Heart left ventricle (tissue), 16 donors: Measurements from ENCODE around the gene PKN3. TPM values are rescaled to one million over a fixed set of nuclear protein-coding genes. Genes with fewer than 3 reads are reported as not detected.
A peak's percentile ranks its signal among the peaks of the same experiment; 100 is the strongest.

Source experiments
- ATAC-seq, 4 donors: fragments of 200-7000 bp; cut with Tn5 transposase; one replicate each; pipeline ENCODE4 v1.9.1; 2020 to 2022; ENCODE audit warnings: moderate library complexity in 4 of 4, mild to moderate bottlenecking in 3 of 4, moderate number of reproducible peaks in 1 of 4
- DNase-seq, 5 donors: peaks; one replicate each; pipeline ENCODE4 v3.0.0-alpha.2; 2020
- H3K27ac ChIP-seq, 12 donors: fragments of 200-600 bp; sonication (generic) in 4 of 12; one replicate each; pipeline versions ENCODE4 v1.5.0 to v1.8.0; 2016 to 2022; ENCODE audit warnings: mild to moderate bottlenecking in 2 of 12
- H3K27me3 ChIP-seq, 9 donors: fragments of 200-600 bp; sonication (generic) in 2 of 9; one replicate each; pipeline versions ENCODE4 v1.5.1 to v1.8.0; 2016 to 2022; ENCODE audit warnings: mild to moderate bottlenecking in 3 of 9
- H3K36me3 ChIP-seq, 9 donors: fragments of 200-600 bp; sonication (generic) in 2 of 9; one replicate each; pipeline versions ENCODE4 v1.5.0 to v1.8.0; 2018 to 2022; ENCODE audit warnings: mild to moderate bottlenecking in 2 of 9
- H3K4me1 ChIP-seq, 12 donors: fragments of 200-600 bp; sonication (generic) in 4 of 12; one replicate each; pipeline versions ENCODE4 v1.5.0 to v1.8.0; 2016 to 2022; ENCODE audit warnings: mild to moderate bottlenecking in 3 of 12
- H3K4me3 ChIP-seq, 12 donors: fragments of 200-600 bp; sonication (generic) in 4 of 12; one replicate each; pipeline versions ENCODE4 v1.5.0 to v1.8.0; 2017 to 2022; ENCODE audit warnings: mild to moderate bottlenecking in 9 of 12, moderate library complexity in 4 of 12
- H3K9me3 ChIP-seq, 12 donors: fragments of 200-600 bp; sonication (generic) in 4 of 12; one replicate each; pipeline versions ENCODE4 v1.5.0 to v1.8.0; 2016 to 2022; ENCODE audit warnings: mild to moderate bottlenecking in 1 of 12
- POLR2A ChIP-seq, 2 donors: fragments of 450-650 bp; IDR thresholded peaks; one replicate each; pipeline ENCODE4 v1.6.1; 2017; ENCODE audit warnings: antibody characterized with exemption in 2 of 2, mild to moderate bottlenecking in 2 of 2, moderate library complexity in 2 of 2
- WGBS, 4 donors: extraction: QIAGEN DNeasy Blood & Tissue Kit in 2 of 4; methylation state at CpG; one replicate each; pipeline versions ENCODE4 v1.1.5 to v1.1.7; 2013 to 2018; 5-methylcytosine and 5-hydroxymethylcytosine counted together
- intact Hi-C, 10 donors: fragments of 100-400 bp; cut with DNase I; formaldehyde crosslinking; loops; one replicate each; pipeline versions ENCODE4 v1.11.1 to v1.14.2; 2022
- polyA plus RNA-seq, 2 donors: library from polyadenylated mRNA; stranded (reverse); fragments of 200-250 nt; gene quantifications; one replicate each; pipeline ENCODE4 v1.2.3, GENCODE V29; 2013
- total RNA-seq, 9 donors: library from RNA; depleted of rRNA in 2 of 9; stranded (reverse); fragments of >200 nt in 2 of 9; fragmentation: NEBNext Ultra II Directional in 3 of 9; extraction: Animal tissue kit (Norgen Biotek cat#: 25700) in 3 of 9; gene quantifications; one replicate each; pipeline versions ENCODE4 v1.1.0 to v1.2.4, GENCODE V29; 2016 to 2023
- TF ChIP-seq, protein P1 (sequence below), 12 donors: fragments of 200-600 bp; sonication (generic) in 4 of 12; IDR thresholded peaks; one replicate each; pipeline versions ENCODE4 v1.5.0 to v1.8.0; 2018 to 2022; ENCODE audit warnings: antibody characterized with exemption in 12 of 12, mild to moderate bottlenecking in 5 of 12
- donor health status: ischemic (EF 13 %, LVEDD 7.1; RV severe dilation, severe dysfunction).
- donor health status: healthy with polysubstance abuse.
- donor health status: DM: no; HTN: yes; CAD: no.
- donor health status: DM: no; HTN: no; CAD: no.
- donor health status: ischemic (EF 25% LVEDD 6.9; RV normal size, moderate dysfunction).
- donor health status: ischemic (EF 25% LVEDD 5.7; RV mildly dilated, moderate dysfunction).
- donor health status: healthy.
- donor health status: DM: yes; HTN: yes; CAD: no.
- donor health status: ischemic (EF 35%, LVEDD 5.7; RV mildly dilated, moderate dysfunction).
- donor health status: nonischemic (EF 11% LVEDD 7.7; RV severe dilation, severe dysfunction).
- donor health status: DM: yes; HTN: yes; CAD: no.
- donor health status: PGD.
- donor health status: ischemic (EF 29% LVEDD 5.4; RV normal size, mild dysfunction).
- donor health status: nonischemic (EF 23%, LVEDD 6.1; RV moderate dilation, normal function).

PKN3 gene
- total and polyA plus RNA-seq, 11 donors, result 3.7 to 16.1 (median 6.0) TPM

DNA sequence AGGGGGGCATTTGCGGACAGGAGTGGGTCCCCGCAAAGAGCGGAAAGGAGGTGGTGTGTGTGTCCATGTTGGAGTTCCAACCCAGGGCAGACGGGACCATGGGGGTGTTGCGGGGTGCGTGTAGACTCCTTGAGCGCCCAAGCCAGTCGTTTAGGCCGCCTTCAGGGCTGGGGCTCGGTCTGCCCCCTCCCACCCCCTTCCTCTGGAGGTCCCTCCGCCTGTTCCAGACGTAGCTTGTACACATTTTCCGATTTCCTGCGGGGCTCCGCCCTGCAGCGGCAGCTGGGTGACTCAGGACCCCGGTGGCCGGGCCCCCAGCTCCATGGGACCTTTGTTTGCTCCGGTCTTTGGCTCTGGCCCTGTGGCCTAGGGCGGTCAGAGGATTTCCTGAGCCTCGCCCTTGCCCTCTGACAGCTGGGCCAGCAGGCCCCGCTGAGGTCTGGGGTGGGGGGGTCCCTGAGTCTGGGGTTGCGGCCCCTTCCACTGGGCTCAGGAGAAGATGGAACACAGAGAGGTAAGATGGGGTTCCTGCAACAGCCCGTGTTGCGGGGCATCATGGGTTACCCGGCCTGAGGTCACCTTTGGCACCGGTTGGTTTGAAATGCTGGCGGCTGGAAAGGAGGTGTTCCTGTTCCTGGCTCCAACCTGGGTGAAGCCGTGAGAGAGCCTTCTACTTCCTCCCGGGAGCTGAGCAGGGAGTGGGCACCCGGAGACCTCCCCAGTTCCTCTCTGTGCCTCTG, 1.5 kb downstream of the PKN3 start:
- WGBS, 4 donors, result 60 to 68% (median 67%) methylated on average over 27 to 31 of the region's 31 CpGs
- no peaks in the 10 kb centered on the region for H3K27me3 ChIP-seq
- ATAC-seq (peak; percentile 51 to 90 (median 66)), DNase-seq (peak; percentile 73 to 83 (median 80))
- TF ChIP-seq, protein P1, sequence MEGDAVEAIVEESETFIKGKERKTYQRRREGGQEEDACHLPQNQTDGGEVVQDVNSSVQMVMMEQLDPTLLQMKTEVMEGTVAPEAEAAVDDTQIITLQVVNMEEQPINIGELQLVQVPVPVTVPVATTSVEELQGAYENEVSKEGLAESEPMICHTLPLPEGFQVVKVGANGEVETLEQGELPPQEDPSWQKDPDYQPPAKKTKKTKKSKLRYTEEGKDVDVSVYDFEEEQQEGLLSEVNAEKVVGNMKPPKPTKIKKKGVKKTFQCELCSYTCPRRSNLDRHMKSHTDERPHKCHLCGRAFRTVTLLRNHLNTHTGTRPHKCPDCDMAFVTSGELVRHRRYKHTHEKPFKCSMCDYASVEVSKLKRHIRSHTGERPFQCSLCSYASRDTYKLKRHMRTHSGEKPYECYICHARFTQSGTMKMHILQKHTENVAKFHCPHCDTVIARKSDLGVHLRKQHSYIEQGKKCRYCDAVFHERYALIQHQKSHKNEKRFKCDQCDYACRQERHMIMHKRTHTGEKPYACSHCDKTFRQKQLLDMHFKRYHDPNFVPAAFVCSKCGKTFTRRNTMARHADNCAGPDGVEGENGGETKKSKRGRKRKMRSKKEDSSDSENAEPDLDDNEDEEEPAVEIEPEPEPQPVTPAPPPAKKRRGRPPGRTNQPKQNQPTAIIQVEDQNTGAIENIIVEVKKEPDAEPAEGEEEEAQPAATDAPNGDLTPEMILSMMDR (IDR thresholded peaks at IDR 0.05), result no peak
- peak in 1 of 2 donors; percentile 38 for TF ChIP-seq POLR2A (IDR thresholded peaks at IDR 0.05)
- H3K4me1 ChIP-seq, result peaks cover 0 to 28% (median 6%) of the 10 kb centered on the region in 12 donors
- peak overlapping the region; percentile 80 to 96 (median 91) for H3K27ac ChIP-seq
- intact Hi-C loops, result loop anchor here in 3 of 10 donors (2.0 to 5.0 kb wide), 4 partner anchors 19 to 84 kb away; partner anchors contain the start of genes TBC1D13 (in 1 of the 3), ZDHHC12 (in 1 of the 3) and ZER1 (in 1 of the 3)
- peak overlapping the region in 11 of 12 donors; percentile 61 to 97 (median 78) for H3K4me3 ChIP-seq
- no peaks in the 10 kb centered on the region for H3K9me3 ChIP-seq
- peaks cover 0 to 7% (median 0%) of the 10 kb centered on the region in 9 donors for H3K36me3 ChIP-seq

DNA sequence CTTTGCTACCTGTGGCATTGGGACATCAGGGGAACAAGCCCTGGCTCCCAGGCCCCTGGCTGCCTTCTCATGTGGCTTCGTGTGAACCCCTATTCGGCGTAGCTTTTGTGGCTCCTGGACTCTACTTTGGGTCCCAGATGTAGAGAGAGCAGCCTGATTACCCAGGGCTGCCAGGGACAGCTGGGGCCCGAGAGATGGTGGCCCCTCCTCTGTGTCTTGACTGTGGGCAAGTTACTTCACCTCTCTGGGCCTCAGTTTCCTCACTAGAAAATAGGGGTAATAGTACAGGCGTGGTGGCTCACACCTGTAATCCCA, 2.0 kb downstream of the PKN3 start:
- intact Hi-C loops, result loop anchor here in 3 of 10 donors (2.0 to 5.0 kb wide), 4 partner anchors 18 to 83 kb away; partner anchors contain the start of genes TBC1D13 (in 1 of the 3), ZDHHC12 (in 1 of the 3) and ZER1 (in 1 of the 3)
- ATAC-seq (no peak), DNase-seq (no peak)
- 71 to 100% (median 81%) methylated on average over 1 to 5 of the region's 5 CpGs for WGBS, 4 donors
- Histone ChIP-seq H3K27ac (peak overlapping the region; percentile 76 to 96 (median 91)), H3K27me3 (no peaks in the 10 kb centered on the region), H3K4me1 (peaks cover 0 to 28% (median 6%) of the 10 kb centered on the region in 12 donors), H3K4me3 (peak overlapping the region in 9 of 12 donors; percentile 61 to 97 (median 78)), H3K36me3 (peaks cover 0 to 7% (median 0%) of the 10 kb centered on the region in 9 donors), H3K9me3 (no peaks in the 10 kb centered on the region)
- TF ChIP-seq, protein P1 (IDR thresholded peaks at IDR 0.05), result no peak
- no peak for TF ChIP-seq POLR2A (IDR thresholded peaks at IDR 0.05)

DNA sequence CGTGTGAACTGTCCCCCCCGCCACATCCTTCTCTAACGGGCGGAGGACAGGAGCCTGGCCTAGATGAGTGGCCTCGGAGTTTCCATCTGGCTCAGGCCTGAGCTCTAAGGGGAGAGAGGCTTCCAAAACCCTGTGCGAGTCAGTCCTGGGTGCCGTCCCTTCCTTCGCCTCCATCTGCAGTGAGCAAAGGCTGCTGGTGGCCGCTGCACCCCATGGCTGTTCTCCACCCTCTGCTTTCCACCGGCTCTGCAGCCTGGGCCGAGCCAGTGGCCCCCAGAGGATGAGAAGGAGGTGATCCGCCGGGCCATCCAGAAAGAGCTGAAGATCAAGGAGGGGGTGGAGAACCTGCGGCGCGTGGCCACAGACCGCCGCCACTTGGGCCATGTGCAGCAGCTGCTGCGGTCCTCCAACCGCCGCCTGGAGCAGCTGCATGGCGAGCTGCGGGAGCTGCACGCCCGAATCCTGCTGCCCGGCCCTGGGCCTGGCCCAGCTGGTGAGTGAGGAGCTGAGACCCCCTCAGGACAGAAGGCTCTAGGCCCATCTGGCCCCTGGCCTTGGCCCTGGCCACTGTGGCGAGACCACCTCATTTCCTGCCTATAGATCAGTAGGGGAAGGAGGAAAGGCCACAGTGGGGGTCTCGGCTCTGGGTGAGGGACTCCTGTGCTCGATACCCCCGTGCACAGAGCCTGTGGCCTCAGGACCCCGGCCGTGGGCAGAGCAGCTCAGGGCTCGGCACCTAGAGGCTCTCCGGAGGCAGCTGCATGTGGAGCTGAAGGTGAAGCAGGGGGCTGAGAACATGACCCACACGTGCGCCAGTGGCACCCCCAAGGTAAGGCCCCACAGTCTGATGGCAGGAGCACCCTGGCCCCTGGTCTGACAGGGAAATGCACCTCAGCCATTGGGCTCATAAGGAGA, 3.0 kb downstream of the PKN3 start:
- DNase-seq (peak in 2 of 5 donors; percentile 19 to 36), ATAC-seq (no peak)
- intact Hi-C loops, result loop anchor here in 2 of 10 donors (2.0 kb wide), 2 partner anchors 17 to 19 kb away; partner anchors contain the start of gene ZDHHC12 (in 1 of the 2)
- H3K27ac ChIP-seq, result peak overlapping the region in 10 of 12 donors; percentile 8 to 96 (median 93)
- H3K27me3 ChIP-seq, result no peaks in the 10 kb centered on the region
- H3K36me3 ChIP-seq, result peaks cover 0 to 7% (median 0%) of the 10 kb centered on the region in 9 donors
- WGBS, 4 donors, result 86 to 90% (median 88%) methylated on average over 27 to 36 of the region's 36 CpGs
- H3K4me1 ChIP-seq, result peaks cover 0 to 28% (median 6%) of the 10 kb centered on the region in 12 donors
- no peak overlapping the region for H3K4me3 ChIP-seq
- no peak for TF ChIP-seq POLR2A (IDR thresholded peaks at IDR 0.05)
- TF ChIP-seq, protein P1 (IDR thresholded peaks at IDR 0.05), result no peak
- no peaks in the 10 kb centered on the region for H3K9me3 ChIP-seq
